HG03066 (cell line): Measurements from ENCODE around the gene NIP7.
A peak's percentile ranks its signal among the peaks of the same experiment; 100 is the strongest.
"Not testable (repeated sequence)": the region's sequence is repeated elsewhere in the genome, so short reads cannot be mapped to it uniquely, and the experiment has no call there.

Source experiments
- ATAC-seq: cut with Tn5 transposase; IDR thresholded peaks from one replicate; pipeline ENCODE4 v1.9.1; 2021; ENCODE audit warnings: low read depth; ENCODE audit not compliant: unreplicated experiment

The NIP7 gene

GRCh38 chr16:69338557-69339288, 849 bp upstream of the NIP7 start:
- no peak for ATAC-seq

- peak; percentile 11 for ATAC-seq
These were observed 598 bp downstream of the NIP7 start for GRCh38 chr16:69340095-69340644.

DNA sequence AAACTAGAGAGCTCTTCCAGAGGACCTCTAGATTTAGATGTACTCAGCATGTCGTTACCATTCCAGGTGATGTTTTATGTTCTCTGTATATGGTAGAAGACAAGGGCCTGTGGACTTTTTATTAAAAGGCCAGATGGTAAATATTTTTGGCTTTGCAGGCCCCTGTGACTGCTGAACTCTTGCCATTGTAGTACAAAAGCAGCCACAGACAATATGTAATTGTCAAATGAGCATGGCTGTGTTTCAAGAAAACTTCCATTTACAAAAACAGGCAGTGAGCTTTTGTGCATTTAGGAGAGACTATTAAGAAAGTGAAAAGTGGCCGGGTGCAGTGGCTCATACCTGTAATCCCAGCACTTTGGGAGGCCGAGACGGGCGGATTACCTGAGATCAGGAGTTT, 4.6 kb downstream of the NIP7 start:
- ATAC-seq = no peak

GRCh38 chr16:69345923-69346322, 6.4 kb downstream of the NIP7 start:
- ATAC-seq = no peak

GRCh38 chr16:69346683-69347082, 7.1 kb downstream of the NIP7 start:
- ATAC-seq = no peak

- ATAC-seq = no peak
These were observed 8.7 kb downstream of the NIP7 start for GRCh38 chr16:69348222-69348621.

GRCh38 chr16:69349536-69349935, 10.0 kb downstream of the NIP7 start:
- ATAC-seq = no peak

GRCh38 chr16:69350536-69351133, 11.1 kb downstream of the NIP7 start:
- no peak for ATAC-seq

GRCh38 chr16:69351309-69352027, 11.9 kb downstream of the NIP7 start, which contains the start of gene TMED6:
Gene TMED6, minus strand, starts transcription at chr16:69351786. Its CDS starts 33 bp downstream, at chr16:69351753.
- ATAC-seq = no peak

DNA sequence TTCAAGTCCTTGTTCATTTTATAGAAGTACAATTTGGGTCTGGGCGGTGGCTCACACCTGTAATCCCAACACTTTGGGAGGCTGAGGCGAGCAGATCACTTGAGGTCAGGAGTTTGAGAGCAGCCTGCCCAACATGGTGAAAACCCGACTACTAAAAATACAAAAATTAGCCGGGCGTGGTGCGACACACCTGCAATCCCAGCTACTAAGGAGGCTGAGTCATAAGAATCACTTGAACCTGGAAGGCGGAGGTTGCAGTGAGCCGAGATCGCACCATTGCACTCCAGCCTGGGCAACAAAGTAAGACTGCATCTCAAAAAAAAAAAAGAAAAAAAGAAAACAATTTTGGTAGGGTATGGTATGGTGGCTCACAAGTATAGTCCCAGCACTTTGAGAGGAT, 20.5 kb downstream of the NIP7 start:
- not testable (repeated sequence) for ATAC-seq

DNA sequence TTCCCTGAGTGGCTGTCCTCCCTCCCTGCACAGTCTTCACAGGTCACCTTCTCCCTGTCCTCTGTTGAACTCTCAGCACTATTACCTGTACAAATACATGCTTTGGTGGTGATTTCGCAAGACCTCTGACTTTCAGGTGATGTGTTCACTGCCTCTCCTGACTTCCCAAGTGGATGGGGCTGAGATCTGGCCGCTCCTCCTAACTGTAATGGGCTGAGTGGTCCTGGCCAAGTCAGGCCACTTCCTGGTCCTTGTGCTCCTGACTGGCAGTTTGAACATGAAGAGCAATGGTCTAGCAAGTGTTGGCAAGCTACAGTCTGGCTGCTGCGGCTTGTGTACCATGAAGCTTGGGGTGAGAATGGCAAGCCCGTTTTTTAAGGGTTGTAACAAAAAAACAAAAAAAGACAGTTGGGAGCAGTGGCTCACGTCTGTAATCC, 23.7 kb downstream of the NIP7 start:
- ATAC-seq = no peak

DNA sequence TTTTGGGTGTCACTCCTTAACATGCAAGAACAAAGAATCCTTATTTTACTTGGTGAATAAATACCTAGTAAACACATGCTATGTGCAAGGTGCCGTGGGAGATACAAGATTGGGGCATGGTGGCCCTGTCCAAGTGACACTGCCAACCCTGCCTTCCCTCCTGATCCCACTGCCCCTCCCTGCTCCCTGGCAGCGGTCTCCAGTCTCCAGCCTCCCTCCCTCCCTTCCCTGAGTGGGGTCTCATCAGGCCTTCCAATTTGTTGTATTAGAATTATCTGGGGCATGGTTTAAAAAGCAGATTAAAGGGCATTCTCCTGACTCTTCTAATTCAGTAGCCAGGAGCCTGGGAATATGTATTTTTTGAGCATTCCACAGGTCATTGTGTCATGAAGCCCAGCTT, 24.5 kb downstream of the NIP7 start:
- ATAC-seq = no peak

DNA sequence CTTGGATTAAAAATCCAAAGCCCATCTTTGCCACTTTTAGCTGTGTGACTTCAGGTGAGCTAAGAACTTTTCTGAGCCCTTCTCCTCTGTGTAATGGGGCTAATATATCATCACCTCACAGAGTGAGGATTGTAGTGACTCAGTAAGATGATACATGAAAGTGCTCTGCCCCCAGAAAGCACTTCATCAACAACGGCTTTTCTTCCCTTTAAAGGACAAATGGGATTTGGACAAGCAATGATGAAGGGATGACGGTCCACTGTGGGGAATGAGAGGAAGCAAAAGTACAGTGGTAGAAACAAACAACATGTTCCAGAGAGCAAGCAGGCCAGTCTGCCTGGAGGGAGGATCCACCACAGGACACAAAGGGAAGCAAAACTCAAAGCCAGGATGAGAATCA, 26.3 kb downstream of the NIP7 start:
- no peak for ATAC-seq

DNA sequence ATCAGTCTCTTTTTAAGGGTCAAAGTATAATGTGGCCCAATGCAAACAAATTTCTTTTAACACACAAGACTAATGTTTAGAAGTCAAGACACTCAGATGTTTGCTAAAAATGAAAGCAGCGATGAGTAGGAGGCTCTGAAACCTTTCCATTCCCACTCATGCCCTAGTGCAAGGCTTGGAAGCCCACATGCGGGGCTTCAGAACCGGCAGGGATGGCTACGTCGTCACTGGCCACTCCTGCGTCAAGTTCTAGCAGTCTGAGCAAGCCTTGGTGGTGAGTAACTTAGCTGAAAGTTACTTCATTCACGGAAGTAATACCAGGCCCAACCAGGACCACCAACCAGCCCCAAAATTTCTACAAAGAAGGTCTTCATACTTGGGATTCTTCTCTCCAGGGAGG, 26.9 kb downstream of the NIP7 start:
- ATAC-seq = no peak

DNA sequence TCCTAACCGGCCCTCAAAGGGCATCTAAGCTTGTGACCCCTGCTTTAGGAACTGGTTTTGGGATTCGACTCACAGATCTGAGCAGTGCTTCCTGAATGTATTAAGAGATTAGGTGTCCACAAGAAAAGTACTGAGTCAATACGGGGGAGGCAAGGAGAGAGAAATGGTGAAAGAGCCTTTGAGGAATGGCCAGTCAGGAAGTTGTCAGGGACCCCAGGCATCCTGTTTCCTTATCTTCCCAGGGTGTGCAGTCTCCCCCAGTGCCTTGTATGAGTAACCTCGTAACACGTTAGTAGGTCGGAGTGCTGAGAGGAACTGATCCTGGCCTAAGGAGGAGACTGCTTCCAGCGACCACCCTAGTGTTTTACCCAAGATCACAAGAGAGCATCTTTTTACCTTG, 28.4 kb downstream of the NIP7 start:
- ATAC-seq = no peak

GRCh38 chr16:69368866-69369265, 29.3 kb downstream of the NIP7 start:
- ATAC-seq = no peak

GRCh38 chr16:69371564-69371963, 32.0 kb downstream of the NIP7 start:
- no peak for ATAC-seq

GRCh38 chr16:69373019-69373418, 33.4 kb downstream of the NIP7 start:
- ATAC-seq = no peak

- ATAC-seq = no peak
These were observed 37.0 kb downstream of the NIP7 start for GRCh38 chr16:69376393-69377059.

DNA sequence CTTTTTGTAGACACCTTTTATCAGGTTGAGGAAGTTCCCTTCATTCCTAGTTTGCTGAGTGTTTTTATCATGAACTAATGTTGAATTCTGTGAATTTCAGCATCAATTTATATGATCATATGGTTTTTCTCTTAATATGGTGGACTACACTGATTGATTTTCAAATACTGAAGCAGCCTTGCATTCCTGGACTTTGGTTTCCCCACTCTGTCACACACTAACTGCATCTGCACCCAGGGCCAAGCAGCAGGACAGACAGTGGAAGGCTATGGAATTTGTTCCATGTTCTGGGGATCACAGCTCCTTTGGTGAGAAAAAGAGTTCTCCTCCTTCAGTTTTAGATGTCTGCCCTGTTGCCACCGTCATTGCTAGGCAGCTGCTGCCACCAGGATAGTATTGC, 38.5 kb downstream of the NIP7 start:
- no peak for ATAC-seq

GRCh38 chr16:69378760-69379159, 39.2 kb downstream of the NIP7 start:
- ATAC-seq = no peak
